ENCODE measurements around the gene ST3GAL5.

The ST3GAL5 gene

DNA sequence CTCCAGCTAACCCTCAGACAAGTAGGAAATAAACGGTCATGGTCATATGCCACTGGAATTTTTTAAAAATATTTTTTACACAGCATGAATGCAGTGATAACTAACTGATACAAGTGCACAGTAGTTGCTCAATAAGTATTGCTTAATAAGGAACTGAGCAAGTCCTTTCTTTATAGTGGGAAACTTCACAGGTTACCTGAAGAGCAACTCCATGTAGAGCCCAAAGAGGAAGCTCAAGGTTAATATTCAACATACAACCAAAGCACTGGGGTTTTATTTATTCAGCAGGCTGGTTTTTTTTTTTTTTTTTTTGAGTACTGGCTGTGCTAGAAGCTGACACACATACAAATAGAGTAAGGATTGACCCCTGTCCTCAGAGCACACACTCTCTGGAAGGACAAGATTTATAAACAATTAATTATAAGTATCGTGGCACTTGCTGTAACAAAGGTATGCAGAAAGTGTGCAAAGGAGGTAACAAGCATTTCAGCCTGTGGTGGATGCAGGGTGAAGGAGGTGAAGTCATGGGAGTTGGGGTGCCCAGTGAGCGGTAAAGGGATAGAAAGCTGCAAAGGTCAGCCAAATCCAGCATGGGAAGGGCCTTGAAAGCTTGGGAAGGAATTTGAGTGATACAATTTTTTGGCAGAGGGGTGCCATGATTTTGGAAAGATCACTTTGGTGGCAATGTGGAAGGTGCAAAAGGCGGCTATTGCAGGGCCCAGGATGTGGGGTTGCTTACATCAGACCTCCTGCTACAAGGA is 82.3 kb downstream of the ST3GAL5 start:
- Histone ChIP-seq H3K9me3 (ENCODE audit: control insufficient read depth, low read depth, low read length) (no peaks in the 10 kb centered on the region), H3K4me3 (ENCODE audit: low read length) (no peak overlapping the region), H3K27ac (ENCODE audit: low read length) (no peak overlapping the region), H3K36me3 (ENCODE audit: control insufficient read depth, low read depth, low read length) (no peaks in the 10 kb centered on the region), H3K4me1 (ENCODE audit: control insufficient read depth, low read depth, low read length) (no peaks in the 10 kb centered on the region), H3K9ac (ENCODE audit: low read length) (no peak overlapping the region), H3K27me3 (ENCODE audit: control insufficient read depth, insufficient read depth, low read length) (no peaks in the 10 kb centered on the region)

DNA sequence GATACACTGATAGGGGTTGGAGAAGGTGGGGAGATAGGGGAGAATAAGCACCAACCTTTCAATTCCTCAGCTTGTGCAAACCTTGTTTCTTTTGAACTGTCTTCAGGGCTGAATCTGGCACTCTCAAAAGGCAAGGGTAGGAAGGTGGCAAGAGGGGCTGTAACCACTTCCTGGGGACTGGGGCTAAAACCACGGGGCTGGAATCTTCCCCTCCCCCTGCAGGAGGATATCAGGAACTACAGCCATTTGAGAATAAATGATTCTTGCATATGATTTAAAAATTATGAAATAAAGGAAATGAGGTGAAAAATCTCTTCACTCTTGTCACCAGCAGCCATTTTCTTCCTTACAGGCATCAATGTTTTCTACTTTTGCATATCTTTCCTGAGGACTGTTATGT is 84.2 kb downstream of the ST3GAL5 start:
- no peaks in the 10 kb centered on the region for H3K27me3 ChIP-seq (ENCODE audit: control insufficient read depth, insufficient read depth, low read length)
- H3K4me1 ChIP-seq (ENCODE audit: control insufficient read depth, low read depth, low read length) = no peaks in the 10 kb centered on the region
- H3K9me3 ChIP-seq (ENCODE audit: control insufficient read depth, low read depth, low read length) = no peaks in the 10 kb centered on the region
- H3K9ac ChIP-seq (ENCODE audit: low read length) = no peak overlapping the region
- H3K4me3 ChIP-seq (ENCODE audit: low read length) = no peak overlapping the region
- no peaks in the 10 kb centered on the region for H3K36me3 ChIP-seq (ENCODE audit: control insufficient read depth, low read depth, low read length)
- H3K27ac ChIP-seq (ENCODE audit: low read length) = no peak overlapping the region

DNA sequence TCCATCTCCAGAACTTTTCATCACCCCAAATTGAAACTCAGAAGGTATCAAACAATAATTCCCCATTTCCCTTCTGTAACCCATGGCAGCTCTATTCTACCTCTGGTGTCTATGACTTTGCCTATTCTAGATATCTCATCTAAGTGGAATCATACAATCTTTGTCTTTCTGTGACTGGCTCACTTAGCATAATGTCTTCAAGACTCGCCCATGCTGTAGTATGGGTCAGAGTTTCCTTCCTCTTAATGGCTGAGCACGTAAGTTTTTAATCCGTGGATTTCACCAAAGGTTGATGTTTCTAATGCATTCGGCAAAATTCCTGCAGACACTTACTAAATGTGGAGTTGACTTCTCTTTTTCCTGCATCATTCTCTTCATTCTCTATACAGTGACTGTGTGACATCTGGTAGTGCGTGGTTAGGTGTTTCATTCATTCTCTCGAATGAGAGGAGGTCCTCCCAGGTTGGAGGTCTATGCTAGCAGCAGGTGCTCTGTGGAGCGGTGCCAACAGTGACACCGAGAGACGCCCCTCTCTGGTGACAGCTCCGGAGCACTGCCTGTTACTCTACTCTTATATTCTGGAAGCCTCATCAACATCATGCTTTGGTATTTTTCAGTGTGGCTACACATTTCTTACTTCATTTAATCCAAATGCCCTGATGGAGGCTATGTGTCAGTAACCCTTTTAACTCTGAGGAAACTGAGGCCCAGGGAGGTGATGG is 84.9 kb downstream of the ST3GAL5 start:
- Histone ChIP-seq H3K4me3 (ENCODE audit: low read length) (no peak overlapping the region), H3K9ac (ENCODE audit: low read length) (no peak overlapping the region), H3K4me1 (ENCODE audit: control insufficient read depth, low read depth, low read length) (no peaks in the 10 kb centered on the region), H3K36me3 (ENCODE audit: control insufficient read depth, low read depth, low read length) (no peaks in the 10 kb centered on the region), H3K27me3 (ENCODE audit: control insufficient read depth, insufficient read depth, low read length) (no peaks in the 10 kb centered on the region), H3K9me3 (ENCODE audit: control insufficient read depth, low read depth, low read length) (no peaks in the 10 kb centered on the region), H3K27ac (ENCODE audit: low read length) (no peak overlapping the region)

DNA sequence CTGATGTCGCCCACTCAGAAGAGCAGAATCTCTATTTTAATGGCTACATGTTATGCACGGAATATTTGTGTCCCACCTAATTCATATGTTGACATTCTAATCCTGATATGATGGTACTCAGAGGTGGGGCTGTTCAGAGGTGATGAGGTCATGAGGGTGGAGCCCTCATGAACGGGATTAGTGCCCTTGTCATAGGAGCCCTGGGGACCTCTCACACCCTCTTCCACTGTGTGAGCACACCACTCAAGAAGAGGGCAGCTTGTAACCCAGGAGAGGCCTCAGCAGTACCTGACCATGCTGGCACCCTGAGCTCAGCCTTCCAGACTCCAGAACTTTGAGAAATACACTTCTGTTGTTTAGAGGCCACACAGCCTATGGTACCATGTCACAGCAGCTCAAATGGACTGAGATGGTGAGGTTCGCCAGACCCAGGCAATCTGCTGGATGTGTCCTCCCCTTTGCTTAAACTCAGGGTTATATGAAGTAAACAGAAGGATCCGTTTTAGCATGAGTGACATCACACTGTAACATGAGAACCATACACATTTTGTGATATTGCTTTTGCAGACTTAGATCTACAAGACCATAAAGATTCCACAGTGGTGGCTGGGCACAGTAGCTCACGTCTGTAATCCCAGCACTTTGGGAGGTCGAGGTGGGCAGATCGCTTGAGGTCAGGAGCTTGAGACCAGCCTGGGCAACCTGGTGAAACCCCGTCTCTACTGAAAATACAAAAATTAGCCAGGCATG is 86.3 kb downstream of the ST3GAL5 start:
- no peaks in the 10 kb centered on the region for H3K27me3 ChIP-seq (ENCODE audit: control insufficient read depth, insufficient read depth, low read length)

GRCh38 chr2:85801871-85802270 is 86.9 kb downstream of the ST3GAL5 start:
- no peaks in the 10 kb centered on the region for H3K4me1 ChIP-seq (ENCODE audit: control insufficient read depth, low read depth, low read length)
- no peaks in the 10 kb centered on the region for H3K36me3 ChIP-seq (ENCODE audit: control insufficient read depth, low read depth, low read length)
- H3K9me3 ChIP-seq (ENCODE audit: control insufficient read depth, low read depth, low read length) = no peaks in the 10 kb centered on the region
- H3K27ac ChIP-seq (ENCODE audit: low read length) = no peak overlapping the region
- H3K9ac ChIP-seq (ENCODE audit: low read length) = no peak overlapping the region
- H3K4me3 ChIP-seq (ENCODE audit: low read length) = no peak overlapping the region
- no peaks in the 10 kb centered on the region for H3K27me3 ChIP-seq (ENCODE audit: control insufficient read depth, insufficient read depth, low read length)

More for the DNA sequence above, 86.3 kb downstream of the ST3GAL5 start:
- Histone ChIP-seq H3K4me1 (ENCODE audit: control insufficient read depth, low read depth, low read length) (no peaks in the 10 kb centered on the region), H3K4me3 (ENCODE audit: low read length) (no peak overlapping the region), H3K36me3 (ENCODE audit: control insufficient read depth, low read depth, low read length) (no peaks in the 10 kb centered on the region), H3K9ac (ENCODE audit: low read length) (no peak overlapping the region), H3K9me3 (ENCODE audit: control insufficient read depth, low read depth, low read length) (no peaks in the 10 kb centered on the region), H3K27ac (ENCODE audit: low read length) (no peak overlapping the region)

DNA sequence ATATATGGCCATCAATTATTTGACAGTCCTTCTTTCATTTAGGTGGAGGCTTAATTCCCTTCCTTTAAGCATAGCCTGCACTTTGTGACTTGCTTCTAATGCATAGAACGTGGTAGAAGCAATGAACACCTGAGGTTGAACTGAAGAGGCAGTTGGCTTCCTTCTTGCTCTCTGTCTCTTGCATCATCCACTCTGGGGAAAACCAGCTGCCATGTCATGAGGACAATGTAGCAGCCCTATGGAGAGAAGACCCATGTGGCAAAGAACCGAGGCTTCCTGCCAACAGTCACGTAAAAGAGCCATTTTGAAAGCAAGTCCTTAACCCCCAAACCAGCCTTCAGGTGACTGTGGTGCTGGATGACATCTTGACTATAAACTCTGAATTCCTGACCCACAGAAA is 88.2 kb downstream of the ST3GAL5 start:
- H3K27me3 ChIP-seq (ENCODE audit: control insufficient read depth, insufficient read depth, low read length) = no peaks in the 10 kb centered on the region
- no peaks in the 10 kb centered on the region for H3K9me3 ChIP-seq (ENCODE audit: control insufficient read depth, low read depth, low read length)
- H3K4me3 ChIP-seq (ENCODE audit: low read length) = no peak overlapping the region
- no peaks in the 10 kb centered on the region for H3K36me3 ChIP-seq (ENCODE audit: control insufficient read depth, low read depth, low read length)
- H3K9ac ChIP-seq (ENCODE audit: low read length) = no peak overlapping the region
- H3K4me1 ChIP-seq (ENCODE audit: control insufficient read depth, low read depth, low read length) = no peaks in the 10 kb centered on the region
- no peak overlapping the region for H3K27ac ChIP-seq (ENCODE audit: low read length)

- Histone ChIP-seq H3K9me3 (ENCODE audit: control insufficient read depth, low read depth, low read length) (no peaks in the 10 kb centered on the region), H3K4me1 (ENCODE audit: control insufficient read depth, low read depth, low read length) (no peaks in the 10 kb centered on the region), H3K9ac (ENCODE audit: low read length) (no peak overlapping the region), H3K27me3 (ENCODE audit: control insufficient read depth, insufficient read depth, low read length) (no peaks in the 10 kb centered on the region), H3K4me3 (ENCODE audit: low read length) (no peak overlapping the region), H3K27ac (ENCODE audit: low read length) (no peak overlapping the region), H3K36me3 (ENCODE audit: control insufficient read depth, low read depth, low read length) (no peaks in the 10 kb centered on the region)
These were observed 89.4 kb downstream of the ST3GAL5 start for GRCh38 chr2:85799215-85799956.

DNA sequence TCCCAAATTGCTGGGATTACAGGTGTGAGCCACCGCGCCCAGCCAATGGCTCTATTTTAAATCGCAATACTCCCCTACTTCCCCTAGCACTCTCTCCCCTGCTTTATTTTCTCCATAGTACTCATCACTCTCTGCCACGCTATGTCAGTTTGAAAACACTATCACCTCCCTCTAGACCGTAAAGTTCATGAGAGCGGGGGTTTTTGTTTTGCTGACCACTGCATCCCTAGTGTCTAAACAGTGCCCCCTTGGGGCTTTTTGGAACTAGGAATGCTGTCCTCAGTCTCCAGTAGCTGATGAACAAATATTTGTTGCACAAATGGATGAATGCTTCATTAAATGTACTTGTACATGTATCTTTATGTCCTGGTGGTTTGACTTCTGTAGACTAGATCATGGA is 90.9 kb downstream of the ST3GAL5 start:
- no peaks in the 10 kb centered on the region for H3K9me3 ChIP-seq (ENCODE audit: control insufficient read depth, low read depth, low read length)
- no peak overlapping the region for H3K27ac ChIP-seq (ENCODE audit: low read length)
- H3K4me3 ChIP-seq (ENCODE audit: low read length) = no peak overlapping the region
- no peaks in the 10 kb centered on the region for H3K36me3 ChIP-seq (ENCODE audit: control insufficient read depth, low read depth, low read length)
- no peak overlapping the region for H3K9ac ChIP-seq (ENCODE audit: low read length)
- H3K27me3 ChIP-seq (ENCODE audit: control insufficient read depth, insufficient read depth, low read length) = no peaks in the 10 kb centered on the region
- H3K4me1 ChIP-seq (ENCODE audit: control insufficient read depth, low read depth, low read length) = no peaks in the 10 kb centered on the region

GRCh38 chr2:85797263-85797660 is 91.5 kb downstream of the ST3GAL5 start:
- no peaks in the 10 kb centered on the region for H3K36me3 ChIP-seq (ENCODE audit: control insufficient read depth, low read depth, low read length)
- H3K9me3 ChIP-seq (ENCODE audit: control insufficient read depth, low read depth, low read length) = no peaks in the 10 kb centered on the region
- no peak overlapping the region for H3K9ac ChIP-seq (ENCODE audit: low read length)
- no peak overlapping the region for H3K27ac ChIP-seq (ENCODE audit: low read length)
- H3K4me1 ChIP-seq (ENCODE audit: control insufficient read depth, low read depth, low read length) = no peaks in the 10 kb centered on the region
- no peak overlapping the region for H3K4me3 ChIP-seq (ENCODE audit: low read length)
- H3K27me3 ChIP-seq (ENCODE audit: control insufficient read depth, insufficient read depth, low read length) = no peaks in the 10 kb centered on the region

- Histone ChIP-seq H3K36me3 (ENCODE audit: control insufficient read depth, low read depth, low read length) (no peaks in the 10 kb centered on the region), H3K27me3 (ENCODE audit: control insufficient read depth, insufficient read depth, low read length) (no peaks in the 10 kb centered on the region), H3K4me1 (ENCODE audit: control insufficient read depth, low read depth, low read length) (no peaks in the 10 kb centered on the region), H3K27ac (ENCODE audit: low read length) (no peak overlapping the region), H3K4me3 (ENCODE audit: low read length) (no peak overlapping the region), H3K9ac (ENCODE audit: low read length) (no peak overlapping the region), H3K9me3 (ENCODE audit: control insufficient read depth, low read depth, low read length) (no peaks in the 10 kb centered on the region)
These were observed 92.2 kb downstream of the ST3GAL5 start for GRCh38 chr2:85796341-85797262.

Measured in iPS-18a (cell line).